ENCODE measurements around the gene LCN9.

Gene LCN9

DNA sequence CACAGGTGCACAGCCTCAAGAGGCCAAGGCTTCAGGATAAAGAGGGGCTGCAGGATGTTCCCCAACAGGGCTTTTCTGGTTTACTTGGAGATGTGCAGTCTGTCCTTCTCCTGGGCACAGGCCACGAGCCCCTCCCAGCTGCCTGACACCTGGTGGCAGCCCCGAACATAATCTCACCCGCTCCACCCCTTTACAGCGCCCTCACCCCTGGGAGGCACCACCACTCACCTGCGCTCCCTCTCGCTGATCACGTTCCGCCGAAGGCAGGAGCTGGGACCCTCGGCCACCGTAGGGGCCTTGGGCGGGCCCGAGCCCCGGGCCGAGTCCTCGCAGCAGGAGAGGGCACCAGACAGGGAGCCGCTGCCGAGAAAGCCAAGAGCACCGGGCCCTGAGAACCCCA is 35.7 kb downstream of the LCN9 start:
- TF ChIP-seq, protein P1, sequence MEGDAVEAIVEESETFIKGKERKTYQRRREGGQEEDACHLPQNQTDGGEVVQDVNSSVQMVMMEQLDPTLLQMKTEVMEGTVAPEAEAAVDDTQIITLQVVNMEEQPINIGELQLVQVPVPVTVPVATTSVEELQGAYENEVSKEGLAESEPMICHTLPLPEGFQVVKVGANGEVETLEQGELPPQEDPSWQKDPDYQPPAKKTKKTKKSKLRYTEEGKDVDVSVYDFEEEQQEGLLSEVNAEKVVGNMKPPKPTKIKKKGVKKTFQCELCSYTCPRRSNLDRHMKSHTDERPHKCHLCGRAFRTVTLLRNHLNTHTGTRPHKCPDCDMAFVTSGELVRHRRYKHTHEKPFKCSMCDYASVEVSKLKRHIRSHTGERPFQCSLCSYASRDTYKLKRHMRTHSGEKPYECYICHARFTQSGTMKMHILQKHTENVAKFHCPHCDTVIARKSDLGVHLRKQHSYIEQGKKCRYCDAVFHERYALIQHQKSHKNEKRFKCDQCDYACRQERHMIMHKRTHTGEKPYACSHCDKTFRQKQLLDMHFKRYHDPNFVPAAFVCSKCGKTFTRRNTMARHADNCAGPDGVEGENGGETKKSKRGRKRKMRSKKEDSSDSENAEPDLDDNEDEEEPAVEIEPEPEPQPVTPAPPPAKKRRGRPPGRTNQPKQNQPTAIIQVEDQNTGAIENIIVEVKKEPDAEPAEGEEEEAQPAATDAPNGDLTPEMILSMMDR (IDR thresholded peaks at IDR 0.05; ENCODE audit: low read depth, low read length, missing control alignments) = no peak
- no peak overlapping the region for H3K4me3 ChIP-seq (ENCODE audit: low read depth, low read length)
- no peak for DNase-seq (ENCODE audit: low read depth)

DNA sequence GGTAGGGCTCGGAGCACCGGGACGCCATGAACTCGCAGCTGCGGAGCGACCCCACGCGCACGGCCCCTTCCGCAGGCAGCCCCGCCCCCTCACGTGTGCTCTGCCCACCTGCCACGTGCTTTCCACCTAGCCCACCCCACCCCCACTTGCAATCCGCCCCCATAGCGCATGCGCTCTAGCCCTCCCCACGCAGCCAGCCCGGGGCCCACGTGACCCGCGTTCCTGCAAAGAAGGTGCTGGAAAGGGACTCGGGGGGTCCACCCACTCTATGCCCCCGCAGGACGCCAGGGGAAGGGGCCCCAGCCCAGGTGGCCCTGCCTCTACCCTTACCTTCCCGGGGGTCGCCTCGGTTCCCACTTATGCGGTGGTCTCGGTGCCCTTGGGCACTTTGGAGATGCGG is 36.3 kb downstream of the LCN9 start, which contains the start of gene SOHLH1:
Gene SOHLH1, minus strand, starts transcription at position 42 of the 400 bp plus-strand sequence. Its CDS starts 14 bp downstream, at position 28.
- DNase-seq (ENCODE audit: low read depth) = no peak
- TF ChIP-seq, protein P1 (IDR thresholded peaks at IDR 0.05; ENCODE audit: low read depth, low read length, missing control alignments) = no peak
- no peak within 1 kb of the TSS for H3K4me3 ChIP-seq (ENCODE audit: low read depth, low read length)

DNA sequence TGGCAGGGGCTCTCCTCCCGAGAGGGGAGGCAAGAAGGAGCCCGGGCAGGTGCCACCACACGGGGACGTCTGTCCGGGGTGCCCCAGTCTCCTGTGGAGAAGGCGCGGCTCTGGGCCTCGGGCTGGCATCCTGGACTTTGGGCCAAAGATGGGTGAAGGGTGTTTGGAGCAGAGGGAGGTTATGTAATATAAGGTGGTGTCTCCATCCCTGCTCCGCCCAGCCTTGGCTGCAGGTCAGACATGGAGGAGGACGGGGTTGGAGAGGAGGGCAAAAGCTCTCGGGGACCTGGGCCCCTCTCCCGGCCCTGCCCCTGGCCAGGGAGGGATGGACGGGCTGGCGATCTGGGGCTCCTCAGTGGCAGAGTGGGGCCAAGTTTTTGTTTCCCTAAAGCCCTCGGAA is 37.4 kb downstream of the LCN9 start:
- TF ChIP-seq, protein P1 (IDR thresholded peaks at IDR 0.05; ENCODE audit: low read depth, low read length, missing control alignments) = no peak
- DNase-seq (ENCODE audit: low read depth) = no peak

DNA sequence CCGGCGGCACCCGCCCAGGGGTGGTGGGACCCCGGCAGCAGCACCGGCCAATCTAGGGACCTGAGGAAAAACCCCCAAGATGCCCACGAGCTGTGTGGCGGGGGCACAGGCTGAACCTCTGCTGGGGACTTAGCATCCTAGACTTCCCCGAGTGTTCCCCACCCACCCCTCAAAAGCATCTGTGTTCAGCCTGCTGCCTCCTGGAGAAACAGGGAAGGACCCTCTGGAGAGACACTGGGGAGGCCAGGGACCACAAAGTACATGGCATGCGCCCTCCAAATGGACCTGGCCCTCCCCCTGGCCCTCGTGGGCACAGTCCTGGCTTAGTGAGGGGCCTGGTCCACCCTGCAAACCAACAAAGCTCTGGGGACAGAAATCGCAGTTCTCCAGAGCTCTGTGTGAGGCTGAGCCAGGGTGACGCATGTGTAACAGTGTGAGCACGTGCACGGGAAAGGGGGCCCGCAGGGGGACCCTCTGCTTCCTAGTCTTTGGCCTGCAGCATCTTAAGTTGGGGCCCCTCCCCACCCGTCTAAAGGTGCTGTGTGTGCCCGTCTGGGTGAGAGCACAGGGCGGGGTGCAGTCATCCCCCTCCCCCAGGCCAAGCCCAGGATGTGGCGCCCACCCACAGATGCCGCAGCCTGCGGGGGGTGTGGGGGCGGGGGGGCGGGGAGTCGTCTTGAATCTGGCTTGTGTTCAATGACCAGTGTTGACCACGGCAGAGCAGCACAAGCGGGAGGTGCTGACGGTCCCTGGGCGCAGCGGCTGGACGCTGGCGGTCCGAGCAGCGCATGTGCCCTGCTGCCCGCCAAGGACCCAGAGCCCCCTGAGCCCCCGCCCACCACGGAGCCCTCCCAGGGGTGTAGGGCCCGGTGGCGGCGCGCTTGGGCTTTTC is 38.2 kb downstream of the LCN9 start:
- no peak for DNase-seq (ENCODE audit: low read depth)
- TF ChIP-seq, protein P1 (IDR thresholded peaks at IDR 0.05; ENCODE audit: low read depth, low read length, missing control alignments) = no peak
- H3K4me3 ChIP-seq (ENCODE audit: low read depth, low read length) = no peak overlapping the region

More for the DNA sequence above, 37.4 kb downstream of the LCN9 start:
- no peak overlapping the region for H3K4me3 ChIP-seq (ENCODE audit: low read depth, low read length)

DNA sequence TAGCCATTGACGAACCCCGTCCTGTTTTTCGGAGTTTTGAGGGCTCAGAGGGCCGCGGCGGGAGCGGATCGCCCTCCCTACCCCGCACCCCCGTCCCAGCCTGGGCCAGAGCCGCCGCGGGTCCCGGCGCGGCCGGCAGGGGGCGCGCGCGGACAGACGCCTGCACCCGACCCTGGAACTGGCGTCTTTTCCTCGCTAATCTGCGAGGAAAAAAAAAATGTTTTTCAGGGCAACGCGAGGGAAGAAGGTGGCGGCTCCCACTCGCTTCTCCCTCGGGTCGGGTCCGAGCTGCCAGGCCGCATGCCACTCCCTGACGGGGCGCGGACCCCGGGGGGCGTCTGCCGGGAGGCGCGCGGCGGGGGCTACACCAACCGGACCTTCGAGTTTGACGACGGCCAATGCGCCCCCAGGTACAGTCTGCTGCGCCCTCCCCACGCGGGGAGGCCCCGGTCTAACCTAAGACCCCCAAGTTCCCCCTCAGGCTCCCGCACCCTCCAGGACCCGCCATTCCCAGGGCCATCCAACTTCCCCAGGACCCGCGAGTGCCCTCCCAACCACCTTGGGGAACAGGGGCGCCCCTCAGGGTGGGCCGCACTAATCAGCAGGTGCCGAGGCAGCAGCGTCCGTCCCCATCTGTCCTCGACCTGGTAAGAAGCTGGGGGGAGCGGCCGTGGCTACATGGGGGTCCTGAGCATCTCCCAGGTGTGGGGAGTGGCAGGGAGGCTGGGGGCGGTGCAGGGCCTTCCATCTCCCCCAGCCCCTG is 39.0 kb downstream of the LCN9 start, which contains the start of gene KCNT1:
Gene KCNT1, plus strand, starts transcription at position 227 of the 763 bp plus-strand sequence. Its CDS starts 74 bp downstream, at position 301.
- no peak within 1 kb of the TSS for H3K4me3 ChIP-seq (ENCODE audit: low read depth, low read length)
- DNase-seq (ENCODE audit: low read depth) = no peak
- TF ChIP-seq, protein P1 (IDR thresholded peaks at IDR 0.05; ENCODE audit: low read depth, low read length, missing control alignments) = peak; percentile 77

DNA sequence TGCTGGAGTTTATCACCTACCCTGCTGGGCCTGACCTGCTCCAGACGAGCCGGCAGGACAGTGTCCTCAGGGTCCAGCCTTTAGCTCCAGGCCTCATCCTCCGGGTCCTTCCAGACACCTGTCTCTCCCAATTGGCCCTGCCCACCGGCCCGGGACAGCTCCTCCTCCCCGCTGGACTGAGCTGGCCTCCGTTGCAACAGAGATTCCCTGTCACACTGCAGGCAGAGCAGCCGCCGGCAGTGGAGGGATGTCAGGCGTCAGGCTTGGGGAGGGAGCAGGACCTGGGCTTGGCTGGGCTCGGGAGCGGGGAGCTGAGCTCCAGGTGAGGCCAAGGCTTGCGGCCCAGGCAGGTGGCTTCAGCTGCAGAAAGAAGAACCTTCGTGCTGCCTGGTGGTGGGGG is 40.6 kb downstream of the LCN9 start:
- DNase-seq (ENCODE audit: low read depth) = no peak
- no peak overlapping the region for H3K4me3 ChIP-seq (ENCODE audit: low read depth, low read length)
- TF ChIP-seq, protein P1 (IDR thresholded peaks at IDR 0.05; ENCODE audit: low read depth, low read length, missing control alignments) = no peak

Data from GM12864 (cell line).